Pancreas (tissue), 10 donors: ENCODE data around the gene TMEM120B. TPM values are rescaled to one million over a fixed set of nuclear protein-coding genes. Genes with fewer than 3 reads are reported as not detected.

Experiments
- ATAC-seq, 4 donors: fragments of 200-7000 bp; cut with Tn5 transposase; one replicate each; pipeline versions ENCODE4 v1.8.0 to v1.9.1; 2020; ENCODE audit warnings: mild to moderate bottlenecking in 4 of 4, moderate library complexity in 4 of 4
- DNase-seq, 6 donors: peaks; one replicate each; pipeline ENCODE4 v3.0.0-alpha.2; 2020
- FAIRE-seq: peaks from 2 replicates; lab custom pipeline; 2012; peaks lifted over from hg19 to GRCh38; lab: Jason Lieb, UNC
- H3K27ac ChIP-seq, 4 donors: fragments of 200-600 bp; sonication (generic); 1 replicate in 3 of 4; 2 replicates in 1 of 4; pipeline versions ENCODE4 v1.5.0 to v1.8.0; 2020
- H3K27me3 ChIP-seq, 4 donors: fragments of 200-600 bp; one replicate each; pipeline ENCODE4 v1.8.0; 2021
- H3K36me3 ChIP-seq, 3 donors: fragments of 200-600 bp; sonication (generic) in 1 of 3; one replicate each; pipeline versions ENCODE4 v1.5.0 to v1.8.0; 2020 to 2021
- H3K4me1 ChIP-seq, 3 donors: fragments of 200-600 bp; one replicate each; pipeline ENCODE4 v1.8.0; 2021
- H3K4me3 ChIP-seq, 4 donors: fragments of 200-600 bp; sonication (generic) in 2 of 4; one replicate each; pipeline versions ENCODE4 v1.5.0 to v1.8.0; 2020 to 2021
- H3K9me3 ChIP-seq, 4 donors: fragments of 200-600 bp; one replicate each; pipeline ENCODE4 v1.8.0; 2021
- CTCF ChIP-seq, 4 donors: fragments of 200-600 bp; sonication (generic) in 3 of 4; IDR thresholded peaks; one replicate each; pipeline versions ENCODE4 v1.5.0 to v1.8.0; 2021; ENCODE audit warnings: antibody characterized with exemption in 4 of 4
- WGBS, 2 donors: extraction: QIAGEN DNeasy Blood & Tissue Kit; methylation state at CpG; one replicate each; pipeline ENCODE4 v1.1.7; 2013; 5-methylcytosine and 5-hydroxymethylcytosine counted together
- intact Hi-C, 3 donors: fragments of 100-400 bp; cut with DNase I; formaldehyde crosslinking; loops; one replicate each; pipeline versions ENCODE4 v1.11.1 to v1.14.2; 2022
- polyA plus RNA-seq, 2 donors: library from polyadenylated mRNA; stranded (reverse); fragments of 200-250 nt; gene quantifications; one replicate each; pipeline ENCODE4 v1.2.3, GENCODE V29; 2013
- total RNA-seq, 6 donors: library from RNA; stranded (reverse); fragmentation: NEBNext Ultra II Directional in 4 of 6; extraction: Animal tissue kit (Norgen Biotek cat#: 25700) in 4 of 6; gene quantifications; one replicate each; pipeline versions ENCODE4 v1.2.1 to v1.2.4, GENCODE V29; 2021 to 2023
- donor health status: healthy with polysubstance abuse.
- donor health status: DM: no; HTN: no; CAD: no; lungs with moderate emphysema.
- donor health status: DM: no; HTN: no; CAD: no.
- donor health status: control.
- donor health status: control.
- donor health status: Bipolar disorder and iron deficiency.
- donor health status: DM: yes; HTN: yes; CAD: no.
- donor health status: DM: no; HTN: no; CAD: no.
- donor health status: DM: no; HTN: no; CAD: no.
- donor health status: DM: yes; HTN: yes; CAD: no.

The TMEM120B gene
- total and polyA plus RNA-seq, 8 donors, result 8.2 to 19.8 (median 11.4) TPM

- intact Hi-C loops, result no loop called here
- Histone ChIP-seq H3K27ac (peak overlapping the region in 1 of 4 donors; percentile 69), H3K9me3 (no peaks in the 10 kb centered on the region), H3K36me3 (peaks cover 6 to 33% (median 20%) of the 10 kb centered on the region in 3 donors), H3K4me1 (peaks cover 0 to 38% (median 12%) of the 10 kb centered on the region in 3 donors), H3K4me3 (peak overlapping the region in 2 of 4 donors; percentile 73 to 77), H3K27me3 (no peaks in the 10 kb centered on the region)
- 43 to 48% methylated on average over 6 of the region's 6 CpGs for WGBS, 2 donors
- ATAC-seq (no peak), FAIRE-seq (no peak), DNase-seq (no peak)
- TF ChIP-seq CTCF (IDR thresholded peaks at IDR 0.05), result no peak
Measured at GRCh38 chr12:121810833-121811433, 98.4 kb downstream of the TMEM120B start.

GRCh38 chr12:121811434-121812319 is 99.1 kb downstream of the TMEM120B start:
- Histone ChIP-seq H3K27me3 (no peaks in the 10 kb centered on the region), H3K36me3 (peaks cover 6 to 39% (median 21%) of the 10 kb centered on the region in 3 donors), H3K9me3 (no peaks in the 10 kb centered on the region), H3K27ac (peak overlapping the region; percentile 11 to 69 (median 53)), H3K4me1 (peaks cover 0 to 35% (median 11%) of the 10 kb centered on the region in 3 donors), H3K4me3 (peak overlapping the region; percentile 40 to 77 (median 62))
- intact Hi-C loops, result no loop called here
- WGBS, 2 donors, result 5% methylated on average over 44 to 46 of the region's 46 CpGs
- DNase-seq (peak; percentile 59 to 92 (median 78)), ATAC-seq (peak; percentile 86 to 92 (median 90)), FAIRE-seq (no peak)
- TF ChIP-seq CTCF (IDR thresholded peaks at IDR 0.05), result peak; percentile 97 to 100 (median 100)

GRCh38 chr12:121812320-121812871 is 99.8 kb downstream of the TMEM120B start:
- Histone ChIP-seq H3K27ac (peak overlapping the region in 3 of 4 donors; percentile 11 to 64 (median 30)), H3K4me1 (peaks cover 0 to 28% (median 8%) of the 10 kb centered on the region in 3 donors), H3K9me3 (no peaks in the 10 kb centered on the region), H3K36me3 (peaks cover 6 to 46% (median 29%) of the 10 kb centered on the region in 3 donors), H3K27me3 (no peaks in the 10 kb centered on the region), H3K4me3 (peak overlapping the region; percentile 40 to 77 (median 62))
- intact Hi-C loops, result no loop called here
- TF ChIP-seq CTCF (IDR thresholded peaks at IDR 0.05), result peak in 2 of 4 donors; percentile 7 to 51
- FAIRE-seq, result no peak
- ATAC-seq, result peak; percentile 82 to 93 (median 90)
- 2 to 3% methylated on average over 26 of the region's 26 CpGs for WGBS, 2 donors
- peak; percentile 79 to 94 (median 84) for DNase-seq

GRCh38 chr12:121812921-121813896 is 100.7 kb downstream of the TMEM120B start:
- FAIRE-seq, result no peak
- Histone ChIP-seq H3K27me3 (no peaks in the 10 kb centered on the region), H3K36me3 (peaks cover 12 to 54% (median 37%) of the 10 kb centered on the region in 3 donors), H3K4me3 (peak overlapping the region in 3 of 4 donors; percentile 51 to 77 (median 73)), H3K27ac (peak overlapping the region in 2 of 4 donors; percentile 30 to 64), H3K4me1 (peaks cover 0 to 28% (median 8%) of the 10 kb centered on the region in 3 donors), H3K9me3 (no peaks in the 10 kb centered on the region)
- ATAC-seq, result peak; percentile 5 to 8 (median 6)
- no peak for TF ChIP-seq CTCF (IDR thresholded peaks at IDR 0.05)
- peak; percentile 31 to 74 (median 43) for DNase-seq
- WGBS, 2 donors, result 16 to 18% methylated on average over 25 of the region's 25 CpGs
- intact Hi-C loops, result no loop called here
